SK-N-SH (cell line): ENCODE data around the gene JAZF1. TPM values are rescaled to one million over a fixed set of nuclear protein-coding genes. Genes with fewer than 3 reads are reported as not detected.

ENCODE experiments used
- CTCF ChIA-PET: fragments of 300-600, 350-600 bp; formaldehyde crosslinking; extraction: SDS; loops from one replicate; lab custom pipeline; 2021; lab: Yijun Ruan, JAX
- POLR2A ChIA-PET: fragments of 350-600 bp; sonication (Branson Sonifier 250); formaldehyde crosslinking; extraction: SDS; loops from one replicate; lab custom pipeline; 2020; ENCODE audit warnings: antibody characterized with exemption, inconsistent platforms; lab: Yijun Ruan, JAX
- DNase-seq: peaks from one replicate; pipeline ENCODE4 v3.0.0; 2012
- H2AFZ ChIP-seq: fragments of 200-600 bp; sonication (generic); 2 replicates; pipeline ENCODE4 v1.8.1; 2016; ENCODE audit warnings: antibody characterized with exemption, mild to moderate bottlenecking, low read depth
- H3F3A ChIP-seq: fragments of 200-600 bp; sonication (generic); replicated peaks from 2 replicates; pipeline ENCODE3; 2016; ENCODE audit warnings: antibody characterized with exemption, mild to moderate bottlenecking; ENCODE audit not compliant: insufficient read depth
- H3K27ac ChIP-seq, 2 experiments: fragments of 200-500 bp in 1 of 2; fragments of 200-600 bp in 1 of 2; sonication (Bioruptor generic) in 1 of 2; sonication (generic), shearing (Covaris generic) in 1 of 2; 2 replicates each; pipeline versions ENCODE4 v1.5.1 to v1.6.1; 2014 to 2016; ENCODE audit warnings: low read depth in 2 of 2, inconsistent platforms in 1 of 2, low read length in 1 of 2, mild to moderate bottlenecking in 1 of 2, mixed read lengths in 1 of 2
- H3K27me3 ChIP-seq: fragments of 200-600 bp; sonication (generic), shearing (Covaris generic); 2 replicates; pipeline ENCODE4 v1.6.1; 2016; ENCODE audit warnings: mixed run types; ENCODE audit not compliant: insufficient read depth
- H3K36me3 ChIP-seq, 2 experiments: fragments of 200-500 bp in 1 of 2; fragments of 200-600 bp in 1 of 2; sonication (Bioruptor generic) in 1 of 2; sonication (generic) in 1 of 2; replicated peaks in 1 of 2; 2 replicates each; pipeline versions ENCODE3 to v1.5.1; 2014 to 2016; ENCODE audit warnings: low read length in 1 of 2, mild to moderate bottlenecking in 1 of 2; ENCODE audit not compliant: insufficient read depth in 2 of 2, control insufficient read depth in 1 of 2
- H3K4me1 ChIP-seq, 2 experiments: fragments of 200-500 bp in 1 of 2; fragments of 200-600 bp in 1 of 2; sonication (Bioruptor generic) in 1 of 2; sonication (generic), shearing (Covaris generic) in 1 of 2; 2 replicates each; pipeline versions ENCODE4 v1.5.1 to v1.6.1; 2014 to 2016; ENCODE audit warnings: low read depth in 1 of 2, low read length in 1 of 2, mixed run types in 1 of 2; ENCODE audit not compliant: insufficient read depth in 2 of 2, control insufficient read depth in 1 of 2
- H3K4me2 ChIP-seq: fragments of 200-600 bp; sonication (generic), shearing (Covaris generic); 2 replicates; pipeline ENCODE4 v1.6.1; 2017; ENCODE audit warnings: mixed run types
- H3K4me3 ChIP-seq, 2 experiments: fragments of 200-500 bp in 1 of 2; fragments of 200-600 bp in 1 of 2; sonication (Bioruptor generic) in 1 of 2; sonication (generic), shearing (Covaris generic) in 1 of 2; 2 replicates each; pipeline versions ENCODE4 v1.5.1 to v1.8.1; 2014 to 2016; ENCODE audit warnings: low read depth in 2 of 2, inconsistent platforms in 1 of 2, low read length in 1 of 2, mild to moderate bottlenecking in 1 of 2, mixed read lengths in 1 of 2, moderate library complexity in 1 of 2
- H3K79me2 ChIP-seq: fragments of 200-600 bp; sonication (generic); 2 replicates; pipeline ENCODE4 v1.8.1; 2017; ENCODE audit warnings: mild to moderate bottlenecking; ENCODE audit not compliant: insufficient read depth
- H3K9ac ChIP-seq: fragments of 200-600 bp; sonication (generic); 2 replicates; pipeline ENCODE4 v1.6.1; 2017; ENCODE audit warnings: mixed run types
- H3K9me2 ChIP-seq: fragments of 200-600 bp; sonication (generic); 2 replicates; pipeline ENCODE4 v1.6.1; 2017; ENCODE audit warnings: mixed run types
- H3K9me3 ChIP-seq: fragments of 200-600 bp; sonication (generic); 2 replicates; pipeline ENCODE4 v1.6.1; 2017; ENCODE audit warnings: mixed run types, mild to moderate bottlenecking, moderate library complexity
- H4K20me1 ChIP-seq: fragments of 200-600 bp; sonication (generic); 2 replicates; pipeline ENCODE4 v1.6.1; 2017; ENCODE audit warnings: mild to moderate bottlenecking, mixed run types; ENCODE audit not compliant: insufficient read depth
- CTCF ChIP-seq: fragments of 200-600 bp; sonication (generic); IDR thresholded peaks from 2 replicates; pipeline ENCODE4 v1.6.1; 2017; ENCODE audit warnings: antibody characterized with exemption, mild to moderate bottlenecking, moderate library complexity
- FOSL2 ChIP-seq: IDR thresholded peaks from 2 replicates; pipeline ENCODE4 v1.4.0; 2012; ENCODE audit warnings: low read depth, mild to moderate bottlenecking, moderate library complexity, borderline replicate concordance
- JUND ChIP-seq: IDR thresholded peaks from 2 replicates; pipeline ENCODE4 v1.4.0; 2012
- MXI1 ChIP-seq: IDR thresholded peaks from 2 replicates; pipeline ENCODE4 v1.6.1; 2012; ENCODE audit warnings: mild to moderate bottlenecking, low read depth, low read length, improper control_type of control experiment
- NRF1 ChIP-seq: IDR thresholded peaks from 2 replicates; pipeline ENCODE4 v1.6.1; 2012; ENCODE audit warnings: low read depth, mild to moderate bottlenecking, low read length
- PBX3 ChIP-seq: IDR thresholded peaks from 2 replicates; pipeline ENCODE4; 2012
- RCOR1 ChIP-seq: fragments of 150-350 bp; IDR thresholded peaks from 2 replicates; pipeline ENCODE4 v1.6.1; 2017; ENCODE audit warnings: antibody characterized with exemption, low read length
- RXRA ChIP-seq: IDR thresholded peaks from 2 replicates; pipeline ENCODE4 v1.4.0; 2012; ENCODE audit warnings: low read depth, mild to moderate bottlenecking, borderline replicate concordance
- SIN3A ChIP-seq: IDR thresholded peaks from 2 replicates; pipeline ENCODE4 v1.6.1; 2012; ENCODE audit warnings: low read depth, mild to moderate bottlenecking, low read length, moderate library complexity, borderline replicate concordance
- TCF12 ChIP-seq: IDR thresholded peaks from 2 replicates; pipeline ENCODE4 v1.4.0; 2012
- USF1 ChIP-seq: IDR thresholded peaks from 2 replicates; pipeline ENCODE4 v1.4.0; 2012; ENCODE audit warnings: low read depth, borderline replicate concordance
- WGBS: methylation state at CpG from one replicate; pipeline ENCODE4 v1.1.6; 2017; ENCODE audit warnings: low lambda C conversion rate; 5-methylcytosine and 5-hydroxymethylcytosine counted together
- polyA plus RNA-seq, 3 experiments: library from polyadenylated mRNA; depleted of rRNA; stranded (reverse); fragments of >200 nt; gene quantifications; 2 replicates each; pipeline ENCODE4 v1.2.3, GENCODE V29; 2012

Gene JAZF1
- polyA plus RNA-seq, 1 of the 3 experiments (the other 2 are of a cell fraction) = 1.7 TPM

- ChIA-PET POLR2A (no interaction called here), CTCF (interaction anchor here (0.6 to 2.3 kb wide), 7 partner anchors 12 to 746 kb away, joined by 3 to 12 read pairs (median 5); partner anchors contain the start of gene JAZF1)
- Histone ChIP-seq H3K4me2 (no peak overlapping the region), H3K9ac (no peak overlapping the region), H3K27me3 (no peaks in the 10 kb centered on the region), H3K4me3 (no peak overlapping the region), H3K79me2 (no peaks in the 10 kb centered on the region), H3K36me3 (no peaks in the 10 kb centered on the region), H3K9me2 (no peaks in the 10 kb centered on the region), H3K4me1 (peaks cover 0 to 4% of the 10 kb centered on the region in 2 experiments; a peak in 1 of 4 replicates), H3K27ac (no peak overlapping the region; a peak in 1 of 4 replicates), H3F3A (no peaks in the 10 kb centered on the region), H4K20me1 (no peaks in the 10 kb centered on the region), H3K9me3 (no peaks in the 10 kb centered on the region), H2AFZ (no peak overlapping the region)
- WGBS = 72% methylated on average over 2 of the region's 2 CpGs
- no peak for DNase-seq
- TF ChIP-seq NRF1 (no peak), PBX3 (no peak), MXI1 (no peak), SIN3A (no peak), CTCF (no peak), JUND (no peak), RCOR1 (no peak), FOSL2 (no peak), TCF12 (no peak), RXRA (no peak)
Observed at GRCh38 chr7:27941522-27941921, 239.1 kb downstream of the JAZF1 start.

- no peaks in the 10 kb centered on the region for H3K79me2 ChIP-seq
Observed at GRCh38 chr7:27940341-27940740, 240.3 kb downstream of the JAZF1 start.

More at GRCh38 chr7:27940341-27940740, 240.3 kb downstream of the JAZF1 start:
- Histone ChIP-seq H4K20me1 (no peaks in the 10 kb centered on the region), H3F3A (no peaks in the 10 kb centered on the region), H2AFZ (no peak overlapping the region), H3K4me2 (no peak overlapping the region), H3K4me1 (peaks cover 0 to 4% of the 10 kb centered on the region in 2 experiments; a peak in 1 of 4 replicates), H3K4me3 (no peak overlapping the region), H3K9me2 (no peaks in the 10 kb centered on the region), H3K27me3 (no peaks in the 10 kb centered on the region), H3K9ac (no peak overlapping the region), H3K9me3 (no peaks in the 10 kb centered on the region), H3K27ac (no peak overlapping the region), H3K36me3 (no peaks in the 10 kb centered on the region)
- CTCF ChIA-PET = interaction anchor here (1.4 to 2.3 kb wide), 5 partner anchors 13 to 744 kb away, joined by 3 to 12 read pairs (median 5); no protein-coding TSS in a partner anchor
- POLR2A ChIA-PET = no interaction called here
- WGBS = 83% methylated on average over 8 of the region's 9 CpGs
- TF ChIP-seq NRF1 = no peak
- no peak for TF ChIP-seq FOSL2
- no peak for TF ChIP-seq TCF12
- TF ChIP-seq USF1 = no peak
- no peak for DNase-seq
